OCI-LY3 (cell line): Measurements from ENCODE around the gene TENT5C.

Experiments
- CTCF ChIP-seq: fragments of 200-600, 300-600 bp; sonication (generic); IDR thresholded peaks from 2 replicates; pipeline ENCODE4 v1.5.1; 2014; ENCODE audit warnings: antibody characterized with exemption, low read length, low read depth
- EZH2phosphoT487 ChIP-seq: fragments of 200-600 bp; shearing (Covaris generic); IDR thresholded peaks from 2 replicates; pipeline ENCODE4 v1.6.1; 2018; ENCODE audit warnings: antibody characterized with exemption, mixed run types, low read depth

- TF ChIP-seq CTCF (no peak), EZH2phosphoT487 (no peak)
Observed at GRCh38 chr1:117583247-117583646, 22.6 kb upstream of the TENT5C start.
